ENCODE data around the gene ATP5ME.
"Not testable (repeated sequence)": the region's sequence is repeated elsewhere in the genome, so short reads cannot be mapped to it uniquely, and the experiment has no call there.

ATP5ME gene

GRCh38 chr4:706834-707598 is 32.9 kb upstream of the ATP5ME start:
- no peak for TF ChIP-seq Cebpa-rat (IDR thresholded peaks at IDR 0.05)
- Histone ChIP-seq H3K9ac (peak overlapping the region; percentile 100), H3K4me2 (peak overlapping the region; percentile 97 to 100 (median 99)), H3K27me3 (no peaks in the 10 kb centered on the region), H3K4me1 (peaks cover 30 to 61% (median 47%) of the 10 kb centered on the region in 10 experiments), H3K27ac (peak overlapping the region; percentile 99 to 100 (median 100)), H3K36me3 (peaks cover 12 to 40% (median 35%) of the 10 kb centered on the region in 11 experiments), H3K4me3 (peak overlapping the region; percentile 92 to 100 (median 99)), H4K20me1 (peaks cover 46 to 54% (median 53%) of the 10 kb centered on the region in 11 experiments), H3K9me3 (replicated peaks in 1 of 11) (peaks cover 0 to 5% (median 0%) of the 10 kb centered on the region in 11 experiments; a peak in 4 of 22 replicates)

GRCh38 chr4:706083-706633 is 32.1 kb upstream of the ATP5ME start:
- Histone ChIP-seq H3K4me3 (peak overlapping the region; percentile 92 to 100 (median 99)), H3K4me2 (peak overlapping the region; percentile 97 to 100 (median 99)), H3K9ac (peak overlapping the region; percentile 100), H3K27ac (peak overlapping the region; percentile 99 to 100 (median 100)), H3K36me3 (peaks cover 12 to 35% (median 33%) of the 10 kb centered on the region in 11 experiments), H3K4me1 (peaks cover 30 to 68% (median 48%) of the 10 kb centered on the region in 10 experiments), H4K20me1 (peaks cover 44 to 45% (median 45%) of the 10 kb centered on the region in 11 experiments)
- not testable (repeated sequence) for H3K9me3 ChIP-seq (replicated peaks in 1 of 11); H3K27me3 ChIP-seq

GRCh38 chr4:705278-706082 is 31.4 kb upstream of the ATP5ME start, which contains the start of gene PCGF3:
PCGF3 (plus strand) TSS chr4:705832; CDS start chr4:733681, 27,849 bp downstream.
- Histone ChIP-seq H3K9me3 (replicated peaks in 1 of 11) (peaks cover 0 to 9% (median 0%) of the 10 kb centered on the region in 11 experiments; a peak in 6 of 22 replicates), H3K9ac (peak within 1 kb of the TSS; percentile 100), H3K4me2 (peak within 1 kb of the TSS; percentile 97 to 100 (median 99)), H3K4me3 (peak within 1 kb of the TSS; percentile 92 to 100 (median 99)), H3K27me3 (no peaks in the 10 kb centered on the region), H3K27ac (peak within 1 kb of the TSS; percentile 99 to 100 (median 100)), H4K20me1 (peaks cover 37 to 39% (median 38%) of the 10 kb centered on the region in 11 experiments), H3K4me1 (peaks cover 34 to 68% (median 51%) of the 10 kb centered on the region in 10 experiments), H3K36me3 (peaks cover 6 to 28% (median 26%) of the 10 kb centered on the region in 11 experiments)
- no peak for TF ChIP-seq Cebpa-rat (IDR thresholded peaks at IDR 0.05)

GRCh38 chr4:704971-705277 is 30.8 kb upstream of the ATP5ME start:
- no peak for TF ChIP-seq Cebpa-rat (IDR thresholded peaks at IDR 0.05)
- Histone ChIP-seq H3K4me3 (peak overlapping the region in 8 of 10 experiments; percentile 30 to 100 (median 60); a peak in 11 of 20 replicates), H3K27ac (peak overlapping the region; percentile 60 to 100 (median 73); a peak in 21 of 22 replicates)

GRCh38 chr4:704198-704891 is 30.3 kb upstream of the ATP5ME start:
- H3K9ac ChIP-seq: peak overlapping the region in 2 of 11 experiments; percentile 86 to 100; a peak in 4 of 22 replicates
- H3K36me3 ChIP-seq: peaks cover 0 to 17% (median 15%) of the 10 kb centered on the region in 11 experiments; a peak in 21 of 22 replicates
- H3K4me3 ChIP-seq: peak overlapping the region in 1 of 10 experiments; percentile 100; a peak in 1 of 20 replicates
- H3K4me1 ChIP-seq: peaks cover 43 to 67% (median 52%) of the 10 kb centered on the region in 10 experiments
- no peaks in the 10 kb centered on the region for H3K27me3 ChIP-seq
- peaks cover 26 to 27% (median 27%) of the 10 kb centered on the region in 11 experiments; a peak in 21 of 22 replicates for H4K20me1 ChIP-seq
- peak overlapping the region in 4 of 11 experiments; percentile 73 to 92 (median 80); a peak in 7 of 22 replicates for H3K4me2 ChIP-seq
- peak overlapping the region in 3 of 11 experiments; percentile 7 to 100 (median 8); a peak in 4 of 22 replicates for H3K27ac ChIP-seq
- no peak for TF ChIP-seq Cebpa-rat (IDR thresholded peaks at IDR 0.05)
- H3K9me3 ChIP-seq (replicated peaks in 1 of 11): peaks cover 0 to 11% (median 0%) of the 10 kb centered on the region in 11 experiments; a peak in 4 of 22 replicates

More at GRCh38 chr4:704971-705277, 30.8 kb upstream of the ATP5ME start:
- Histone ChIP-seq H4K20me1 (peaks cover 32 to 33% (median 32%) of the 10 kb centered on the region in 11 experiments), H3K9me3 (replicated peaks in 1 of 11) (peaks cover 0 to 11% (median 0%) of the 10 kb centered on the region in 11 experiments; a peak in 6 of 22 replicates), H3K9ac (peak overlapping the region in 10 of 11 experiments; percentile 56 to 100 (median 93); a peak in 18 of 22 replicates), H3K4me2 (peak overlapping the region; percentile 55 to 92 (median 72)), H3K36me3 (peaks cover under 1 to 23% (median 20%) of the 10 kb centered on the region in 11 experiments), H3K4me1 (peaks cover 40 to 68% (median 53%) of the 10 kb centered on the region in 10 experiments), H3K27me3 (no peaks in the 10 kb centered on the region)

GRCh38 chr4:703336-704197 is 29.5 kb upstream of the ATP5ME start:
- H3K27ac ChIP-seq: peak overlapping the region in 2 of 11 experiments; percentile 7 to 13; a peak in 2 of 22 replicates
- TF ChIP-seq Cebpa-rat (IDR thresholded peaks at IDR 0.05): no peak
- H3K4me1 ChIP-seq: peaks cover 43 to 66% (median 52%) of the 10 kb centered on the region in 10 experiments
- peaks cover 18 to 19% (median 19%) of the 10 kb centered on the region in 11 experiments; a peak in 20 of 22 replicates for H4K20me1 ChIP-seq
- H3K9ac ChIP-seq: no peak overlapping the region; a peak in 1 of 22 replicates
- peaks cover 0 to 9% (median 7%) of the 10 kb centered on the region in 11 experiments; a peak in 20 of 22 replicates for H3K36me3 ChIP-seq
- peak overlapping the region in 2 of 11 experiments; percentile 73 to 79; a peak in 2 of 22 replicates for H3K4me2 ChIP-seq
- H3K4me3 ChIP-seq: no peak overlapping the region
- H3K9me3 ChIP-seq (replicated peaks in 1 of 11): peaks cover 0 to 11% (median 0%) of the 10 kb centered on the region in 11 experiments; a peak in 4 of 22 replicates
- no peaks in the 10 kb centered on the region for H3K27me3 ChIP-seq

GRCh38 chr4:702618-703048 is 28.6 kb upstream of the ATP5ME start:
- Histone ChIP-seq H3K9me3 (replicated peaks in 1 of 11) (peaks cover 0 to 15% (median 0%) of the 10 kb centered on the region in 11 experiments; a peak in 3 of 22 replicates), H3K4me3 (no peak overlapping the region), H3K27me3 (no peaks in the 10 kb centered on the region), H3K36me3 (no peaks in the 10 kb centered on the region), H4K20me1 (peaks cover 9 to 10% (median 10%) of the 10 kb centered on the region in 11 experiments; a peak in 18 of 22 replicates), H3K27ac (0 out of 22 replicates have a peak overlapping the region, but pooled peaks of 3 of the 11 experiments have one; percentile 7 to 14 (median 13)), H3K9ac (no peak overlapping the region), H3K4me2 (no peak overlapping the region), H3K4me1 (peaks cover 37 to 64% (median 51%) of the 10 kb centered on the region in 10 experiments)
- TF ChIP-seq Cebpa-rat (IDR thresholded peaks at IDR 0.05): no peak

Measured in BLaER1 treated with 17β-estradiol and CSF1 and Interleukin-3, amounts not matched to agents 10 nM and 100 nM (cell line).